ENCODE measurements around the gene EHF.
A peak's percentile ranks its signal among the peaks of the same experiment; 100 is the strongest.

The EHF gene

GRCh38 chr11:34639545-34639944, 18.7 kb downstream of the EHF start:
- H3K27ac ChIP-seq: peak overlapping the region; percentile 100
- TF ChIP-seq CTCF (conservative IDR thresholded peaks at IDR 0.05): no peak

- no peak for TF ChIP-seq CTCF (conservative IDR thresholded peaks at IDR 0.05)
- peak overlapping the region; percentile 100 for H3K27ac ChIP-seq
These were observed 19.4 kb downstream of the EHF start for GRCh38 chr11:34640050-34640923.

- no peak for TF ChIP-seq CTCF (conservative IDR thresholded peaks at IDR 0.05)
- peak overlapping the region; percentile 100 for H3K27ac ChIP-seq
These were observed 20.0 kb downstream of the EHF start for GRCh38 chr11:34640924-34641275.

GRCh38 chr11:34641456-34641855, 20.6 kb downstream of the EHF start:
- H3K27ac ChIP-seq: peak overlapping the region; percentile 100

GRCh38 chr11:34642001-34642554, 21.2 kb downstream of the EHF start:
- TF ChIP-seq CTCF (conservative IDR thresholded peaks at IDR 0.05): no peak
- peak overlapping the region; percentile 100 for H3K27ac ChIP-seq

More at GRCh38 chr11:34641456-34641855, 20.6 kb downstream of the EHF start:
- TF ChIP-seq CTCF (conservative IDR thresholded peaks at IDR 0.05): no peak

GRCh38 chr11:34642873-34643272, 22.0 kb downstream of the EHF start:
- H3K27ac ChIP-seq: peak overlapping the region; percentile 100
- no peak for TF ChIP-seq CTCF (conservative IDR thresholded peaks at IDR 0.05)

- peak overlapping the region; percentile 100 for H3K27ac ChIP-seq
- no peak for TF ChIP-seq CTCF (conservative IDR thresholded peaks at IDR 0.05)
These were observed 22.4 kb downstream of the EHF start for GRCh38 chr11:34643311-34643710.
